Aorta (tissue), 5 donors: ENCODE data around the gene GET4. TPM values are rescaled to one million over a fixed set of nuclear protein-coding genes. Genes with fewer than 3 reads are reported as not detected.
A peak's percentile ranks its signal among the peaks of the same experiment; 100 is the strongest.
"Not testable (repeated sequence)": the region's sequence is repeated elsewhere in the genome, so short reads cannot be mapped to it uniquely, and the experiment has no call there.

Experiments used
- ATAC-seq: fragments of 200-7000 bp; cut with Tn5 transposase; one replicate; pipeline ENCODE4 v1.9.1; 2022; ENCODE audit warnings: moderate library complexity; ENCODE audit not compliant: low FRiP score
- DNase-seq, 2 donors: peaks; one replicate each; pipeline ENCODE4 v3.0.0-alpha.2; 2020
- H3K27ac ChIP-seq, 2 donors: one replicate each; pipeline ENCODE4 v1.5.1; 2013; ENCODE audit warnings: low read length in 2 of 2, mild to moderate bottlenecking in 2 of 2, moderate library complexity in 2 of 2, control low read depth in 1 of 2, inconsistent platforms in 1 of 2, low read depth in 1 of 2
- H3K27me3 ChIP-seq, 2 donors: one replicate each; pipeline ENCODE4 v1.6.1; 2013; ENCODE audit warnings: control low read depth in 1 of 2, low read length in 1 of 2, mild to moderate bottlenecking in 1 of 2, moderate library complexity in 1 of 2; ENCODE audit not compliant: insufficient read depth in 2 of 2, control insufficient read depth in 1 of 2
- H3K36me3 ChIP-seq, 2 donors: one replicate each; pipeline ENCODE4 v1.6.1; 2013; ENCODE audit warnings: control low read depth in 1 of 2, low read length in 1 of 2, mild to moderate bottlenecking in 1 of 2; ENCODE audit not compliant: insufficient read depth in 2 of 2, control insufficient read depth in 1 of 2
- H3K4me1 ChIP-seq, 2 donors: one replicate each; pipeline ENCODE4 v1.6.1; 2013; ENCODE audit warnings: low read length in 2 of 2, control low read depth in 1 of 2, mild to moderate bottlenecking in 1 of 2, moderate library complexity in 1 of 2; ENCODE audit not compliant: insufficient read depth in 2 of 2, control insufficient read depth in 1 of 2
- H3K4me3 ChIP-seq, 2 donors: one replicate each; pipeline ENCODE4 v1.5.1; 2013; ENCODE audit warnings: low read length in 2 of 2, control low read depth in 1 of 2, mild to moderate bottlenecking in 1 of 2
- H3K9me3 ChIP-seq: one replicate; pipeline ENCODE4 v1.6.1; 2013; ENCODE audit warnings: mild to moderate bottlenecking, low read length; ENCODE audit not compliant: control insufficient read depth
- WGBS, 2 donors: extraction: QIAGEN DNeasy Blood & Tissue Kit; methylation state at CpG; one replicate each; pipeline ENCODE4 v1.1.7; 2013; 5-methylcytosine and 5-hydroxymethylcytosine counted together
- intact Hi-C, 2 donors: fragments of 100-400 bp; cut with DNase I; formaldehyde crosslinking; loops; one replicate each; pipeline versions ENCODE4 v1.14.2 to v1.15.0; 2022
- polyA plus RNA-seq, 2 donors: library from polyadenylated mRNA; stranded (reverse); fragments of 200-250 nt; gene quantifications; one replicate each; pipeline ENCODE4 v1.2.3, GENCODE V29; 2013
- total RNA-seq, 2 donors: library from RNA; stranded (reverse); fragmentation: NEBNext Ultra II Directional; extraction: Animal tissue kit (Norgen Biotek cat#: 25700); gene quantifications; one replicate each; pipeline ENCODE4 v1.2.1, GENCODE V29; 2021
- donor health status: healthy with polysubstance abuse.
- donor health status: Bipolar disorder and iron deficiency.
- donor health status: DM: no; HTN: no; CAD: no.
- donor health status: DM: no; HTN: no; CAD: no.
- donor health status: DM: yes; HTN: yes; CAD: no.

The GET4 gene
- total and polyA plus RNA-seq, 4 donors = 16.5 to 58.3 (median 21.3) TPM

DNA sequence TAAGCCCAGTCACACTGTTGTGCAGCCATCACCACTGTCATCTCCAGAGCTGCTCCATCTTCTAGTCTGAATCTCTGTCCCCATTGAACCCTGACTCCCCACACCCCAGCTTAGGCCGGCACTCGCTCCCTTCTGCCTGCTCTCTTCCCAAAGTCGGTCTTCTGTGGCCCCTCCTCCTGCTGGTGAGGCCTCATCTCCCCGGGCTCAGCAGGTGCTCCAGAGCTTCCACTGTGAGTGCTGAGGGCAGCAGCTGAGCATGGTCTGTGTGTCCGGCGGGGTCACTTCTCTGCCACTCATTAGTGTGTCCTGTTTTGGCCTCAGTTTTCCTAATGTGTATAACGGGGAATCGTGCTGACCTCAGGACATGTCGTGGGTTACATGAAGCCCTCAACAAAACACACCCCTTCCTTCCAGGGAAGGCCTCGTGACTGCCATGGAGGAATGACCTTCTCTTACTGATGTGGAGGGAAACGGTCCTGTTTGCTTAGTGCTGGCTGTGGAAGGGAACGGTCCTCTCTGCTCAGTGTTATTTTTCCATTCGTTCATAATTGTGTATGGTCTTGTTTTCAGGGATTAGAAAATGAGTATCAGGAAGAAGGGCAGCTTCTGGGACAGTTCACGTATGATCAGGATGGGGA, 4.3 kb upstream of the GET4 start:
- Histone ChIP-seq H3K27me3 (no peaks in the 10 kb centered on the region), H3K4me1 (peaks cover 0 to 2% of the 10 kb centered on the region in 2 donors), H3K4me3 (no peak overlapping the region), H3K27ac (no peak overlapping the region), H3K9me3 (no peaks in the 10 kb centered on the region), H3K36me3 (no peaks in the 10 kb centered on the region)
- no peak for DNase-seq
- WGBS, 2 donors = 73 to 76% methylated on average over 14 of the region's 14 CpGs
- intact Hi-C loops = loop anchor here in 1 of 2 donors (5.0 kb wide), 1 partner anchor 85 kb away; no protein-coding TSS in a partner anchor
- ATAC-seq = no peak

DNA sequence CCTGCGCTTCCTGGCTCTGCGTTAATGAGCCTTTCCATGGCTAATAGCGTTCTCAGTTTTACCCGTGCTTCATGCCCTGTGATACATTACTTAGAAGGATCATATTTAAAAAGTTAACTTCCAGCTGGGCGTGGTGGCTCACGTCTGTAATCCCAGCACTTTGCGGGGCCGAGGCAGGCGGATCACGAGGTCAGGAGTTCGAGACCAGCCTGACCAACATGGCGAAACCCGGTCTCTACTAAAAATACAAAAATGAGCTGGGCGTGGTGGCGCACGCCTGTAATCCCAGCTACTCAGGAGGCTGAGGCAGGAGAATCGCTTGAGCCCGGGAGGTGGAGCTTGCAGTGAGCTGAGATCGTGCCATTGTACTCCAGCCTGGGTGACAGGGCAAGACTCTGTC, 3.7 kb upstream of the GET4 start:
- H3K27ac ChIP-seq, H3K4me1 ChIP-seq: not testable (repeated sequence)
- whole genome bisulfite sequencing, 2 donors = 87 to 88% methylated on average over 19 of the region's 19 CpGs

DNA sequence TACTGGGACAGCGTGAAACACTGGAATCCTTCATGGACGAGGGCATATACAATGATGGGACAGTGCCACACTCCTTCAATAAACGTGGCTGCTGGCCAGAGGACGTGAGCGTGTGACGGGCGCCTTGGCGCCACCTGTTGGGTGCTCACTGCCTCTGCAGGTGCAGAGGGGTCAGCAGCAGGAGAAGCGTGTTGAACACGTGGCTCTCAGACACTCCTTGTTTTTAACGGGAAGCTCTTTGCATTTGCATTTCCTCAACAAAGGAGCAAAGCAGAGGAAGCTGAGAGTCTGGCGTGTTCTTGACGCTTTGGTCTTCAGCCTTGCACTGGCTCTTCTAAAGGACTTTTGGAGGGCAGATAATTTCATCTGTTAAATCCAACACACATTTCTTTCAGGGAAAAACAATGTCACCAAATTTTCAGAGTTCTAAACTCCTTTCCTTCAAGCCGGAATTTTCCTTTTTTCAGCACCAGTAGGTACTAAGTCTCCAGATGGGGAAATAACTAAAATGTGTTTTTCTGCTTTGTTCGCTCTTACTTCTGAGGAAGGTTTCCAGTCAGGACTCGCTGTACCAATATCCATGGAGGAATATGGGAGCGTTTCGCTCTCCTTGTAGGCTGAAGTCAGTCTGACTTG, 2.9 kb upstream of the GET4 start:
- DNase-seq = peak; percentile 83 to 91
- Histone ChIP-seq H3K27me3 (no peaks in the 10 kb centered on the region), H3K27ac (peak overlapping the region in 1 of 2 donors; percentile 6), H3K9me3 (no peaks in the 10 kb centered on the region), H3K36me3 (no peaks in the 10 kb centered on the region), H3K4me1 (no peaks in the 10 kb centered on the region), H3K4me3 (no peak overlapping the region)
- peak; percentile 68 for ATAC-seq
- intact Hi-C loops = loop anchor here (1.0 to 5.0 kb wide), 3 partner anchors 37 to 87 kb away; no protein-coding TSS in a partner anchor
- 29% methylated on average over 18 of the region's 18 CpGs for WGBS, 2 donors

More for the DNA sequence above, 3.7 kb upstream of the GET4 start:
- intact Hi-C loops = loop anchor here (1.0 to 5.0 kb wide), 2 partner anchors 85 to 86 kb away; no protein-coding TSS in a partner anchor
- not testable (repeated sequence) for H3K36me3 ChIP-seq, DNase-seq, ATAC-seq, H3K9me3 ChIP-seq, H3K27me3 ChIP-seq, H3K4me3 ChIP-seq

DNA sequence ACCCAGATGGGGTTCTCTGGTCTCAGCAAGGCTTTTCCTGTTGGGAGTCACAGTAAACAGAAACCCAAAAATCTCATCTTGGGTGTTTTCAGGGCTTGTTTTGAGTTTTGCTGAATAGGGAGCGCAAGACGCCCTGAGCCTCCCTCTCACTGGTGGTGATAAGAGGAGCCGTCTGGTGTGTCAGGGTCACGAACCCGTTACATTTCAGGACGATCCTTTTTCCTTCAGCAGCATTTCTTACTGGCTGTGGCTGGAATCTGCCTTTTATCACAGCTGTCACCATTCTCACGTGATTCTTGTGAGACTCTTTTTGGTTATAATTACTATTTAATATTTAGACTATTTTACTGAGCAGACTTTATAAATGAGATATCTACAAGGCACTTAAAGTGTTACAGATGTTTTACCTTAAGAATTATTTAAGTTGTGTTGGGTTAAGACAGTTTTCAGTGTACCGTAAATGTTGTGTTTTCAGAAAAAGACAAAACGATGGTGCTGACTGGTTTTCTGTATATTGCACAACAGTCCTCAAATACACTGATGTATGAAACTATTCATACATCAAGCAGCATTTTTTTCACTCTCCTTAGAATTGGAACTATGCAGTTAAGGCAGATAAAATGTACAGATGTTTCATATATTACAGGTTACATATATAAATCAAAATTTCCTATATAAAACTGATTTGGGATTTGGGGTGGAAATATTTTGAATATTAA, 2.2 kb upstream of the GET4 start:
- ATAC-seq (no peak), DNase-seq (no peak)
- Histone ChIP-seq H3K4me1 (no peaks in the 10 kb centered on the region), H3K27me3 (no peaks in the 10 kb centered on the region), H3K4me3 (no peak overlapping the region), H3K36me3 (no peaks in the 10 kb centered on the region), H3K9me3 (no peaks in the 10 kb centered on the region), H3K27ac (no peak overlapping the region)
- WGBS, 2 donors = 71% methylated on average over 9 of the region's 9 CpGs
- intact Hi-C loops = loop anchor here (2.0 to 5.0 kb wide), 2 partner anchors 37 to 87 kb away; no protein-coding TSS in a partner anchor

DNA sequence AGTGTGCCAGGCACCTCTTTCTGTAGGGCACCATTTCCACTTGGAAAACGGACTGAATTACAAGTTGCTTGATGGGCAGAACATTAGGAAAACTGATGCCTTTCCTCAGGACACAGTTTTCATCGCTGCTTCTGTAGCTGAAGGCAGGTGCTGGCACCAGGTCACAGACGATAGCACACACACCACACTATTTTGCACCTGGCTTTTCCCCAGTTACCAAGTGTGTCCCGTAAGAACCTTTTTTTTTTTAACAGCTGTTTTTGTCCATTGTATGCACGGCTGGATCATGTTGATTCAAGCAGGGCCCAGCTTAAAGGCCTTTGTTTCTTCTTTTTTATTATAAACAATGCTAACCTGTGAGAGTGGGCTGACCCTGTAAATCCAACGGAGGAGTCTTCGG, 1.3 kb upstream of the GET4 start:
- DNase-seq = no peak
- no peak overlapping the region for H3K27ac ChIP-seq
- no peaks in the 10 kb centered on the region for H3K27me3 ChIP-seq
- no peaks in the 10 kb centered on the region for H3K4me1 ChIP-seq
- 66 to 67% methylated on average over 7 of the region's 7 CpGs for WGBS, 2 donors
- intact Hi-C loops = loop anchor here in 1 of 2 donors (2.0 kb wide), 1 partner anchor 38 kb away; no protein-coding TSS in a partner anchor
- no peaks in the 10 kb centered on the region for H3K36me3 ChIP-seq
- no peaks in the 10 kb centered on the region for H3K9me3 ChIP-seq
- no peak for ATAC-seq
- H3K4me3 ChIP-seq = no peak overlapping the region

DNA sequence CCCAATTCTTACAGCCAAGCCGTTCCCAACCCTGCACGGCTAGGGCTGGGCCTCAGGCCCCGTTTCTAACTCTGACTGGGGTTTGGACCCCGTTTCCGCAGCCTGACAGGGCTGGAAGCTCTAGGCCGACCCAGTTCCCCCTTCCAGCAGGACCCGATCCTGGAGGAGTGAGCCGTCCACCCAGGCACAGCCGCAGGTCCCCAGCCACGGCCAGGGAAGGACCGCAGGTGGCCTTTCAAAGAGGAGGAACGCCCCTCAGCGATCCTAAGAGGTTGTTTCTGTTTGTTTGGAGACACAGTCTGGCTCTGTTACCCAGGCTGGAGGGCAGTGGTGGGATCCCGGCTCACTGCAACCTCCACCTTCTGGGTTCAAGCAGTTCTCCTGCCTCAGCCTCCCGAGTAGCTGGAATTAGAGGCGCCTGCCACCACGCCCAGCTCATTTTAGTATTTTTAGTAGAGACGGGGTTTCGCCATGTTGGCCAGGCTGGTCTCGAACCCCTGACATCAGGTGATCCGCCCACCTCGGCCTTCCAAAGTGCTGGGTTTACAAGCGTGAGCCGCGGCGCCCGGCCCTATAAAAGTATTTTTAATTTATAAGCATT, 778 bp upstream of the GET4 start:
- no peak overlapping the region for H3K27ac ChIP-seq
- DNase-seq = no peak
- H3K4me3 ChIP-seq = no peak overlapping the region
- no peaks in the 10 kb centered on the region for H3K27me3 ChIP-seq
- no peak for ATAC-seq
- no peaks in the 10 kb centered on the region for H3K9me3 ChIP-seq
- H3K4me1 ChIP-seq = no peaks in the 10 kb centered on the region
- intact Hi-C loops = loop anchor here in 1 of 2 donors (2.0 kb wide), 1 partner anchor 39 kb away; no protein-coding TSS in a partner anchor
- 70 to 71% methylated on average over 27 of the region's 27 CpGs for whole genome bisulfite sequencing, 2 donors
- no peaks in the 10 kb centered on the region for H3K36me3 ChIP-seq

DNA sequence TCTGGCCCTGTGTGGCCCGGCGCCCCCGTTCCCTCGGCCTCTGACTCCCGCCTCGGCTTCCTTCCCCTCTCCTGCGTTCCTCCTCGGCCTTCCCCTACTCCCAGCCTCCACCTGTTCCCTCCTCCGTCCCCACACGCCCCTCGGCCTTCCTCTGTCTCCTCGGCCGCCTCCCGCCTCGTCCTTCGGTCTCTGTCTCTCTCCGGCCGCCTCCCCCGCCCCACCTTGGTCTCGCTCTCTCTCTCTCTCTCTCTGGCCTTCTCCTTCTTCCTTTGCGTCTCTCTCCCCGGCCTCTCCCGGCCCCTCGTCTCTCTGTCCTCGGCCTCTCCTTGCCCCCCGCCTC, 588 bp downstream of the GET4 start:
- H3K27ac ChIP-seq = peak overlapping the region in 1 of 2 donors; percentile 81
- intact Hi-C loops = no loop called here
- no peaks in the 10 kb centered on the region for H3K4me1 ChIP-seq
- no peaks in the 10 kb centered on the region for H3K9me3 ChIP-seq
- no peaks in the 10 kb centered on the region for H3K36me3 ChIP-seq
- WGBS, 2 donors = 1 to 2% methylated on average over 22 to 26 of the region's 26 CpGs
- ATAC-seq = no peak
- DNase-seq = peak in 1 of 2 donors; percentile 86
- H3K27me3 ChIP-seq = no peaks in the 10 kb centered on the region
- H3K4me3 ChIP-seq = peak overlapping the region; percentile 50 to 91

DNA sequence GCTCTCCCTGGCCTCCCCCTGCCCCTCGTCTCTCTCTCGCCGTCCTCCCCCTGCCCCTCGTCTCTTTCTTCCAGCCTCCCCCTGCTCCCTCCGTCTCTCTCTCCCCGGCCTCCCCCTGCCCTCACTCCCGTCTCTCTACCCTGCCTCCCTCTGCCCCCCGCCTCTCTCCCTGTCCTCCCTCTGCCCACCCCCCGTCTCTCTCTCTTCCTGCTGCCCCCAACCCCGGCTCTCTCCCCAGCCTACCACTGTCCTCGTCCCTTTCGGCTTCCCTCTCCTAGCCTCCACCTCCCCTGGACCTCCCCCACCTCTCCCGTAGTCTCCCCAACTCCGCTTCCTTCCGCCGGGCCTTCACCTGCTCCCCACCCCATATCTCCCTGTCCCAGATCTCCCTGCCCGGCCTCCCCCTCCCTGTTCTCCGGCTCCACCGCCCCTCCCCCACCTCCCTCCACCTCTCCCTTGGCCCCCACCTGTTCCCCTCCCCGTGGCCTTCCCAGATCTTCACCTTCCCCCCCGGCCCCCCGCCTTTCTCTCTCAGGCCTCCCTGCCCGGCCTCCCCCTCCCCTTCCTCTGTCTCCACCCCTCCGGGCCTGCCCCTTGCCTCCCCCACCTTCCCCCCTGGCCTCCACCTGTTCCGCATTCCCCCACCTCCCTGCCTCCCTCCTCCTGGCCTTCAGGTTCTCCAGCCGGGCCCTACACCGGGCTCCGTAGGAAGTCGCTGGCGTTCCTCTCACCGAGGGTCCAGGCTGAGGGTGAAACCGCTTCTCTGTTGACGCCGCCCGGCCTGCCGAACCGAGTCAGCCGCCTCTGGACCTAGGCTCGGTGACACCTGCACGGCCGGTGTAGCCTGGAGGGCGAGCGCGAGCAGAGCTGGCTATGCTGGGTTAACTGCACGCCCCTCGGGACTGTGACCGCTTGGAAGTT, 1.2 kb downstream of the GET4 start:
- H3K27ac ChIP-seq = no peak overlapping the region
- H3K36me3 ChIP-seq = no peaks in the 10 kb centered on the region
- peak overlapping the region; percentile 50 to 91 for H3K4me3 ChIP-seq
- DNase-seq = peak; percentile 54 to 80
- peak; percentile 0 for ATAC-seq
- H3K4me1 ChIP-seq = no peaks in the 10 kb centered on the region
- H3K27me3 ChIP-seq = no peaks in the 10 kb centered on the region
- 16 to 26% methylated on average over 46 to 47 of the region's 47 CpGs for WGBS, 2 donors
- intact Hi-C loops = no loop called here
- no peaks in the 10 kb centered on the region for H3K9me3 ChIP-seq
